ENCODE measurements around the gene NAT16.

Gene NAT16

GRCh38 chr7:101180130-101180755 is at the start of gene NAT16:
TSS of gene NAT16 (minus strand) at chr7:101180293. CDS start at chr7:101174807, 5,486 bp downstream.
- H3K4me3 ChIP-seq (ENCODE audit: low read depth, low read length), result no peak within 1 kb of the TSS
- TF ChIP-seq CTCF (IDR thresholded peaks at IDR 0.05; ENCODE audit: insufficient read depth, low read length, missing control alignments), result no peak
- ChIA-PET POLR2A (no interaction called here), CTCF (interaction anchor here (1.0 to 2.0 kb wide), 2 partner anchors 12 to 15 kb away, joined by 3 to 14 read pairs; no protein-coding TSS in a partner anchor)
- DNase-seq (ENCODE audit: low read depth, low spot score), result no peak

GRCh38 chr7:101226721-101227120 is 46.6 kb upstream of the NAT16 start:
- H3K4me3 ChIP-seq (ENCODE audit: low read depth, low read length), result no peak overlapping the region
- DNase-seq (ENCODE audit: low read depth, low spot score), result no peak
- no peak for TF ChIP-seq CTCF (IDR thresholded peaks at IDR 0.05; ENCODE audit: insufficient read depth, low read length, missing control alignments)
- POLR2A ChIA-PET, result interaction anchor here (1.1 to 1.9 kb wide), 2 partner anchors 9 to 12 kb away, joined by 4 to 11 read pairs; partner anchors contain the start of genes PLOD3 and ZNHIT1
- CTCF ChIA-PET, result interaction anchor here (0.7 to 5.2 kb wide), 3 partner anchors 9 to 83 kb away, joined by 4 to 46 read pairs (median 19); partner anchors contain the start of genes FIS1, PLOD3 and ZNHIT1

- no peak for DNase-seq (ENCODE audit: low read depth, low spot score)
- CTCF ChIA-PET, result interaction anchor here (0.6 to 5.2 kb wide), 4 partner anchors 8 to 33 kb away, joined by 3 to 46 read pairs (median 3); partner anchors contain the start of genes FIS1 and PLOD3
- POLR2A ChIA-PET, result interaction anchor here (1.9 kb wide), 1 partner anchor 8 kb away, joined by 11 read pairs; the partner anchor contains the start of genes PLOD3 and ZNHIT1
- H3K4me3 ChIP-seq (ENCODE audit: low read depth, low read length), result no peak overlapping the region
- TF ChIP-seq CTCF (IDR thresholded peaks at IDR 0.05; ENCODE audit: insufficient read depth, low read length, missing control alignments), result no peak
Measured at GRCh38 chr7:101225650-101226049, 45.6 kb upstream of the NAT16 start.

- no peak for TF ChIP-seq CTCF (IDR thresholded peaks at IDR 0.05; ENCODE audit: insufficient read depth, low read length, missing control alignments)
- no peak for DNase-seq (ENCODE audit: low read depth, low spot score)
- H3K4me3 ChIP-seq (ENCODE audit: low read depth, low read length), result no peak overlapping the region
- ChIA-PET CTCF (interaction anchor here (1.6 to 1.8 kb wide), 2 partner anchors 20 to 79 kb away, joined by 5 to 6 read pairs; no protein-coding TSS in a partner anchor), POLR2A (no interaction called here)
Measured at GRCh38 chr7:101223528-101223927, 43.4 kb upstream of the NAT16 start.

DNA sequence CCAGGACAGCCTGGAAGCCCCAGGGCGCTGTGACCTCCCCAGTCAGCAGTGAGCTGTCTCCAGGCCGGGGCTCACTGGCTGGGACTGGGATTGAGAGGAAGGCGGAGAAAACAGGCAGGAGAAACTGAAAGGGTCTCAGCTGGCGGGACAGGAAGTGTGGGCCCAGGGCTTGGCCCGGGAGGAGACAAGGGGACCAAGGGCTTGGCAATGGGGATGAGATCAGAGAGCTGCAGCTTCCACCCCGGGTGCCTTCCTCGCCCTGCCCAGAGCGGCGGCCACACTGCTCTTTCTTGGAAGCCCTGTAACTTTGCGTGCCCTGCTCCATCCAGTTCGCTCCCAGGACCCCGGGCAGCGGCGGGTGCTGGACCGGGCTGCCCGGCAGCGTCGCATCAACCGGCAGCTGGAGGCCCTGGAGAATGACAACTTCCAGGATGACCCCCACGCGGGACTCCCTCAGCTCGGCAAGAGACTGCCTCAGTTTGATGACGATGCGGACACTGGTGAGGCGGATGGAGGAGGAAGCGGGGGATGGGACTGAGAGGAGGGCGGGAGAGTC is 42.3 kb upstream of the NAT16 start:
- ChIA-PET CTCF (interaction anchor here (0.7 to 2.5 kb wide), 8 partner anchors 11 to 142 kb away, joined by 3 to 10 read pairs (median 4); no protein-coding TSS in a partner anchor), POLR2A (no interaction called here)
- DNase-seq (ENCODE audit: low read depth, low spot score), result no peak
- no peak overlapping the region for H3K4me3 ChIP-seq (ENCODE audit: low read depth, low read length)
- no peak for TF ChIP-seq CTCF (IDR thresholded peaks at IDR 0.05; ENCODE audit: insufficient read depth, low read length, missing control alignments)

DNA sequence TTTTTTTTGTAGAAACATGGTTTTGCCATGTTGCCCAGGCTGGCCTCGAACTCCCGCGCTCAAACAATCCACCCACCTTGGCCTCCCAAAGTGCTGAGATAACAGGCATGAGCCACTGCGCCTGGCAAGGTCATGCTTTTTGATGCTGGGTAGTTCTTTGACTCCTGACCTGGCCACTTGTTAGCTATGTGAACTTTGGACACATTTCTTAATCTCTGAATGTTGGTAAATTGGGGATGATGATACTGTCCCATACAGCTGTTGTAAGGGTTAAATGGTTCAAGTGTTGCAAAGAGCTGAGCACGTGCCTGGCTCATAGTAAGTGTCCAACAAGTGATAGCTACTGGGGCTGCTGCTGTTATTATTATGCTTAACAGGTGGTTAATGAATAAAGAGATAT is 40.2 kb upstream of the NAT16 start:
- ChIA-PET POLR2A (interaction anchor here (0.7 kb wide), 1 partner anchor 72 kb away, joined by 3 read pairs; no protein-coding TSS in a partner anchor), CTCF (interaction anchor here (0.7 to 9.8 kb wide), 6 partner anchors 9 to 126 kb away, joined by 3 to 86 read pairs (median 8); partner anchors contain the start of gene FIS1)
- no peak for DNase-seq (ENCODE audit: low read depth, low spot score)
- no peak for TF ChIP-seq CTCF (IDR thresholded peaks at IDR 0.05; ENCODE audit: insufficient read depth, low read length, missing control alignments)
- no peak overlapping the region for H3K4me3 ChIP-seq (ENCODE audit: low read depth, low read length)
